ENCODE measurements around the gene ERI2. TPM values are rescaled to one million over a fixed set of nuclear protein-coding genes. Genes with fewer than 3 reads are reported as not detected.
"Not testable (repeated sequence)": the region's sequence is repeated elsewhere in the genome, so short reads cannot be mapped to it uniquely, and the experiment has no call there.

ERI2 gene
- total RNA-seq, 2 experiments from 2014 or later, result 12.4 to 13.2 TPM

GRCh38 chr16:20811889-20812439, 5.7 kb upstream of the ERI2 start:
- CTCF ChIA-PET, result interaction anchor here (0.7 to 1.2 kb wide), 2 partner anchors 12 to 38 kb away, joined by 3 to 4 read pairs; no protein-coding TSS in a partner anchor
- Mint-ChIP-seq H3K9me3 (no peaks in the 10 kb centered on the region), H3K27me3 (no peaks in the 10 kb centered on the region), H3K27ac (no peak overlapping the region), H3K4me3 (no peak overlapping the region), H3K36me3 (ENCODE audit: low read depth) (peaks cover 29% of the 10 kb centered on the region), H3K4me1 (peaks cover 42% of the 10 kb centered on the region)
- POLR2A ChIA-PET, result no interaction called here
- no peak for DNase-seq

GRCh38 chr16:20807862-20808261, 1.6 kb upstream of the ERI2 start:
- Mint-ChIP-seq H3K9me3 (no peaks in the 10 kb centered on the region), H3K4me1 (peaks cover 51% of the 10 kb centered on the region), H3K27ac (peak overlapping the region; percentile 93), H3K4me3 (peak overlapping the region; percentile 97), H3K27me3 (no peaks in the 10 kb centered on the region), H3K36me3 (ENCODE audit: low read depth) (peaks cover 15% of the 10 kb centered on the region)
- ChIA-PET CTCF (interaction anchor here (1.9 kb wide), 1 partner anchor 276 kb away, joined by 5 read pairs; no protein-coding TSS in a partner anchor), POLR2A (interaction anchor here (0.6 to 2.5 kb wide), 3 partner anchors 44 to 1551 kb away, joined by 3 to 18 read pairs (median 5); partner anchors contain the start of gene ACSM3)
- DNase-seq, result no peak

GRCh38 chr16:20805684-20806167, 546 bp downstream of the ERI2 start:
- peaks cover 47% of the 10 kb centered on the region for H3K4me1 Mint-ChIP-seq
- ChIA-PET POLR2A (interaction anchor here (0.9 to 2.5 kb wide), 12 partner anchors 9 to 275 kb away, joined by 3 to 18 read pairs (median 6); partner anchors contain the start of genes ACSM3, DCUN1D3, LYRM1 and THUMPD1), CTCF (interaction anchor here (0.9 to 1.7 kb wide), 6 partner anchors 13 to 113 kb away, joined by 3 to 7 read pairs (median 3); partner anchors contain the start of gene ACSM3)
- H3K4me3 Mint-ChIP-seq, result peak overlapping the region; percentile 97
- not testable (repeated sequence) for DNase-seq, H3K27me3 Mint-ChIP-seq, H3K9me3 Mint-ChIP-seq
- peak overlapping the region; percentile 93 for H3K27ac Mint-ChIP-seq
- H3K36me3 Mint-ChIP-seq (ENCODE audit: low read depth), result peaks cover 10% of the 10 kb centered on the region

GRCh38 chr16:20803561-20804214, 2.6 kb downstream of the ERI2 start:
- POLR2A ChIA-PET, result no interaction called here
- Mint-ChIP-seq H3K4me1 (peaks cover 40% of the 10 kb centered on the region), H3K9me3 (no peaks in the 10 kb centered on the region), H3K27ac (no peak overlapping the region), H3K27me3 (no peaks in the 10 kb centered on the region), H3K4me3 (no peak overlapping the region), H3K36me3 (ENCODE audit: low read depth) (peaks cover 15% of the 10 kb centered on the region)
- DNase-seq, result no peak
- CTCF ChIA-PET, result no interaction called here

GRCh38 chr16:20803192-20803560, 3.1 kb downstream of the ERI2 start:
- Mint-ChIP-seq H3K27me3 (no peaks in the 10 kb centered on the region), H3K27ac (no peak overlapping the region), H3K4me1 (peaks cover 43% of the 10 kb centered on the region), H3K9me3 (no peaks in the 10 kb centered on the region), H3K4me3 (no peak overlapping the region), H3K36me3 (ENCODE audit: low read depth) (peaks cover 18% of the 10 kb centered on the region)
- POLR2A ChIA-PET, result no interaction called here
- DNase-seq, result no peak
- CTCF ChIA-PET, result no interaction called here

GRCh38 chr16:20801278-20801677, 5.0 kb downstream of the ERI2 start:
- Mint-ChIP-seq H3K36me3 (ENCODE audit: low read depth) (peaks cover 18% of the 10 kb centered on the region), H3K4me1 (peaks cover 35% of the 10 kb centered on the region), H3K27me3 (no peaks in the 10 kb centered on the region), H3K4me3 (no peak overlapping the region), H3K9me3 (no peaks in the 10 kb centered on the region), H3K27ac (no peak overlapping the region)
- no peak for DNase-seq
- CTCF ChIA-PET, result interaction anchor here (1.5 kb wide), 1 partner anchor 15 kb away, joined by 4 read pairs; no protein-coding TSS in a partner anchor
- POLR2A ChIA-PET, result no interaction called here

- Mint-ChIP-seq H3K27me3 (no peaks in the 10 kb centered on the region), H3K9me3 (no peaks in the 10 kb centered on the region), H3K4me3 (no peak overlapping the region), H3K36me3 (ENCODE audit: low read depth) (peaks cover 18% of the 10 kb centered on the region), H3K4me1 (peaks cover 27% of the 10 kb centered on the region), H3K27ac (no peak overlapping the region)
- POLR2A ChIA-PET, result no interaction called here
- CTCF ChIA-PET, result interaction anchor here (0.6 to 1.5 kb wide), 4 partner anchors 13 to 45 kb away, joined by 3 to 4 read pairs (median 4); no protein-coding TSS in a partner anchor
- no peak for DNase-seq
These were observed 6.7 kb downstream of the ERI2 start for GRCh38 chr16:20799599-20799998.

GRCh38 chr16:20798364-20798763, 7.9 kb downstream of the ERI2 start:
- Mint-ChIP-seq H3K27ac (peak overlapping the region; percentile 33), H3K27me3 (no peaks in the 10 kb centered on the region), H3K36me3 (ENCODE audit: low read depth) (peaks cover 18% of the 10 kb centered on the region), H3K4me1 (peaks cover 18% of the 10 kb centered on the region), H3K4me3 (no peak overlapping the region), H3K9me3 (no peaks in the 10 kb centered on the region)
- POLR2A ChIA-PET, result interaction anchor here (1.0 kb wide), 1 partner anchor 8 kb away, joined by 5 read pairs; the partner anchor contains the start of genes ERI2 and REXO5
- CTCF ChIA-PET, result interaction anchor here (1.5 kb wide), 1 partner anchor 11 kb away, joined by 3 read pairs; no protein-coding TSS in a partner anchor
- no peak for DNase-seq

GRCh38 chr16:20791923-20792612, 14.2 kb downstream of the ERI2 start:
- Mint-ChIP-seq H3K9me3 (no peaks in the 10 kb centered on the region), H3K27me3 (no peaks in the 10 kb centered on the region), H3K27ac (no peak overlapping the region), H3K4me1 (no peaks in the 10 kb centered on the region), H3K36me3 (ENCODE audit: low read depth) (no peaks in the 10 kb centered on the region), H3K4me3 (no peak overlapping the region)
- ChIA-PET POLR2A (no interaction called here), CTCF (interaction anchor here (1.0 to 1.2 kb wide), 2 partner anchors 13 to 59 kb away, joined by 3 read pairs; no protein-coding TSS in a partner anchor)
- no peak for DNase-seq

- DNase-seq, result no peak
- CTCF ChIA-PET, result interaction anchor here (1.0 kb wide), 1 partner anchor 14 kb away, joined by 6 read pairs; no protein-coding TSS in a partner anchor
- H3K9me3 Mint-ChIP-seq, result no peaks in the 10 kb centered on the region
- no peaks in the 10 kb centered on the region for H3K27me3 Mint-ChIP-seq
- no peaks in the 10 kb centered on the region for H3K4me1 Mint-ChIP-seq
- POLR2A ChIA-PET, result interaction anchor here (0.8 to 2.3 kb wide), 2 partner anchors 13 to 17 kb away, joined by 3 to 6 read pairs; partner anchors contain the start of genes ERI2 and REXO5
- H3K27ac Mint-ChIP-seq, result no peak overlapping the region
- no peaks in the 10 kb centered on the region for H3K36me3 Mint-ChIP-seq (ENCODE audit: low read depth)
- no peak overlapping the region for H3K4me3 Mint-ChIP-seq
These were observed 17.1 kb downstream of the ERI2 start for GRCh38 chr16:20789130-20789529.

- Mint-ChIP-seq H3K36me3 (ENCODE audit: low read depth) (no peaks in the 10 kb centered on the region), H3K4me3 (no peak overlapping the region)
- CTCF ChIA-PET, result interaction anchor here (1.8 kb wide), 1 partner anchor 9 kb away, joined by 3 read pairs; no protein-coding TSS in a partner anchor
These were observed 22.1 kb downstream of the ERI2 start for GRCh38 chr16:20784204-20784603.

GRCh38 chr16:20782470-20782869, 23.8 kb downstream of the ERI2 start:
- no peak for DNase-seq
- H3K27ac Mint-ChIP-seq, result no peak overlapping the region
- H3K4me3 Mint-ChIP-seq, result no peak overlapping the region
- H3K36me3 Mint-ChIP-seq (ENCODE audit: low read depth), result no peaks in the 10 kb centered on the region
- H3K4me1 Mint-ChIP-seq, result peaks cover 2% of the 10 kb centered on the region
- H3K9me3 Mint-ChIP-seq, result no peaks in the 10 kb centered on the region
- ChIA-PET CTCF (interaction anchor here (1.3 kb wide), 1 partner anchor 42 kb away, joined by 4 read pairs; no protein-coding TSS in a partner anchor), POLR2A (no interaction called here)
- no peaks in the 10 kb centered on the region for H3K27me3 Mint-ChIP-seq

More at GRCh38 chr16:20784204-20784603, 22.1 kb downstream of the ERI2 start:
- H3K4me1 Mint-ChIP-seq, result no peaks in the 10 kb centered on the region
- DNase-seq, result no peak
- no peak overlapping the region for H3K27ac Mint-ChIP-seq
- H3K27me3 Mint-ChIP-seq, result no peaks in the 10 kb centered on the region
- POLR2A ChIA-PET, result interaction anchor here (1.5 kb wide), 1 partner anchor 21 kb away, joined by 3 read pairs; the partner anchor contains the start of gene ACSM3
- H3K9me3 Mint-ChIP-seq, result no peaks in the 10 kb centered on the region
